CD14-positive monocyte (primary cell): ENCODE data around the gene PTPN9. TPM values are rescaled to one million over a fixed set of nuclear protein-coding genes. Genes with fewer than 3 reads are reported as not detected.
"Not testable (repeated sequence)": the region's sequence is repeated elsewhere in the genome, so short reads cannot be mapped to it uniquely, and the experiment has no call there.

Experiments
- DNase-seq, 3 donors: peaks; one replicate each; pipeline ENCODE4 v3.0.0-alpha.2; 2011 to 2022
- H2AFZ ChIP-seq: 2 replicates; pipeline ENCODE4 v1.6.0; 2012; ENCODE audit warnings: mild to moderate bottlenecking, low read depth, low read length, inconsistent platforms; ENCODE audit not compliant: insufficient read depth, poor library complexity, severe bottlenecking
- H3K27ac ChIP-seq, 2 donors: 1 replicate in 1 of 2; 2 replicates in 1 of 2; pipeline ENCODE4 v1.5.1; 2012 to 2013; ENCODE audit warnings: low read length in 2 of 2, control low read depth in 1 of 2, inconsistent platforms in 1 of 2, low read depth in 1 of 2, mild to moderate bottlenecking in 1 of 2
- H3K27me3 ChIP-seq, 2 donors: one replicate each; pipeline versions ENCODE4 v1.6.0 to v1.6.1; 2011 to 2013; ENCODE audit warnings: low read length in 2 of 2; ENCODE audit not compliant: control insufficient read depth in 2 of 2, insufficient read depth in 2 of 2
- H3K36me3 ChIP-seq, 2 donors: replicated peaks in 1 of 2; 1 replicate in 1 of 2; 2 replicates in 1 of 2; pipeline versions ENCODE4 v1.5.1 to v1.6.1; 2012 to 2013; ENCODE audit warnings: low read length in 2 of 2, control low read depth in 1 of 2, inconsistent platforms in 1 of 2, mild to moderate bottlenecking in 1 of 2; ENCODE audit not compliant: insufficient read depth in 2 of 2, control insufficient read depth in 1 of 2
- H3K4me1 ChIP-seq, 2 donors: 1 replicate in 1 of 2; 2 replicates in 1 of 2; pipeline versions ENCODE4 v1.5.1 to v1.6.1; 2012 to 2013; ENCODE audit warnings: low read length in 2 of 2, control low read depth in 1 of 2, inconsistent platforms in 1 of 2, mild to moderate bottlenecking in 1 of 2, moderate library complexity in 1 of 2; ENCODE audit not compliant: insufficient read depth in 2 of 2, control insufficient read depth in 1 of 2
- H3K4me2 ChIP-seq: replicated peaks from 2 replicates; pipeline ENCODE3; 2012; ENCODE audit warnings: low read length, moderate library complexity, mild to moderate bottlenecking; ENCODE audit not compliant: poor library complexity, severe bottlenecking; ENCODE audit errors: extremely low read depth
- H3K4me3 ChIP-seq, 3 experiments: fragments of 200-600 bp in 1 of 3; sonication (generic) in 1 of 3; replicated peaks in 1 of 3; 1 replicate in 2 of 3; 2 replicates in 1 of 3; pipeline ENCODE4 v1.5.1; 2011 to 2013; ENCODE audit warnings: low read length in 3 of 3, mild to moderate bottlenecking in 3 of 3, control low read depth in 2 of 3, low read depth in 2 of 3, inconsistent platforms in 1 of 3, moderate library complexity in 1 of 3
- H3K79me2 ChIP-seq: 2 replicates; pipeline ENCODE4 v1.6.0; 2012; ENCODE audit warnings: mild to moderate bottlenecking, control low read depth, inconsistent platforms, low read length, moderate library complexity; ENCODE audit not compliant: insufficient read depth
- H3K9ac ChIP-seq: 2 replicates; pipeline ENCODE4 v1.6.0; 2017; ENCODE audit warnings: low read length, mild to moderate bottlenecking; ENCODE audit not compliant: insufficient read depth, poor library complexity, severe bottlenecking
- H3K9me3 ChIP-seq, 2 donors: replicated peaks in 1 of 2; 1 replicate in 1 of 2; 2 replicates in 1 of 2; pipeline versions ENCODE4 v1.5.1 to v1.6.1; 2012 to 2013; ENCODE audit warnings: low read length in 2 of 2, control low read depth in 1 of 2; ENCODE audit not compliant: control insufficient read depth in 1 of 2, insufficient read depth in 1 of 2
- H4K20me1 ChIP-seq: 2 replicates; pipeline ENCODE4 v1.6.0; 2012; ENCODE audit warnings: mild to moderate bottlenecking, low read length, control low read depth, moderate library complexity; ENCODE audit not compliant: insufficient read depth
- H3K27ac Mint-ChIP-seq, 7 donors: one replicate each; pipeline ENCODE4 v1.8.0; 2020; ENCODE audit warnings: mild to moderate bottlenecking in 7 of 7, mixed read lengths in 7 of 7, moderate library complexity in 6 of 7, inconsistent platforms in 2 of 7
- H3K27me3 Mint-ChIP-seq, 3 donors: one replicate each; pipeline ENCODE4 v1.8.0; 2021 to 2022; ENCODE audit warnings: low read depth in 3 of 3, mild to moderate bottlenecking in 3 of 3, mixed read lengths in 3 of 3, moderate library complexity in 3 of 3, inconsistent platforms in 1 of 3
- H3K36me3 Mint-ChIP-seq, 2 donors: one replicate each; pipeline ENCODE4 v1.8.0; 2020; ENCODE audit warnings: mixed read lengths in 2 of 2, inconsistent platforms in 1 of 2, mild to moderate bottlenecking in 1 of 2
- H3K4me1 Mint-ChIP-seq: one replicate; pipeline ENCODE4 v1.8.0; 2020; ENCODE audit warnings: mild to moderate bottlenecking, mixed read lengths
- H3K4me3 Mint-ChIP-seq, 2 donors: one replicate each; pipeline ENCODE4 v1.8.0; 2020; ENCODE audit warnings: mild to moderate bottlenecking in 2 of 2, mixed read lengths in 2 of 2, moderate library complexity in 1 of 2
- H3K9me3 Mint-ChIP-seq, 7 donors: one replicate each; pipeline ENCODE4 v1.8.0; 2020 to 2022; ENCODE audit warnings: mixed read lengths in 7 of 7, mild to moderate bottlenecking in 6 of 7, moderate library complexity in 6 of 7, inconsistent platforms in 2 of 7
- CTCF ChIP-seq: fragments of 200-600 bp; IDR thresholded peaks from one replicate; pipeline ENCODE4 v1.8.0; 2022; ENCODE audit warnings: antibody characterized with exemption, mild to moderate bottlenecking
- WGBS: methylation state at CpG from one replicate; pipeline ENCODE4 v1.1.5; 2013; ENCODE audit warnings: missing lambda C conversion rate; ENCODE audit not compliant: insufficient coverage; 5-methylcytosine and 5-hydroxymethylcytosine counted together
- intact Hi-C, 2 donors: fragments of 100-400 bp; cut with micrococcal nuclease; formaldehyde crosslinking; loops; one replicate each; pipeline versions ENCODE4 v1.15.0 to v1.15.1; 2023
- polyA plus RNA-seq, 3 donors: library from polyadenylated mRNA; depleted of rRNA in 1 of 3; unstranded in 2 of 3; stranded (reverse) in 1 of 3; fragments of 300-500 nt in 2 of 3; fragments of >200 nt in 1 of 3; fragmentation: Illumina TruSeq in 2 of 3; gene quantifications; 1 replicate in 2 of 3; 2 replicates in 1 of 3; pipeline ENCODE4 v1.2.3, GENCODE V29; 2012 to 2021

The PTPN9 gene
- polyA plus RNA-seq, 3 donors: 21.1 to 40.1 (median 28.0) TPM

- Histone ChIP-seq H3K27ac (no peak overlapping the region), H3K4me3 (no peak overlapping the region), H3K79me2 (no peaks in the 10 kb centered on the region), H4K20me1 (no peaks in the 10 kb centered on the region), H3K4me1 (no peaks in the 10 kb centered on the region), H3K9me3 (no peaks in the 10 kb centered on the region), H3K9ac (no peak overlapping the region), H3K4me2 (no peak overlapping the region), H3K36me3 (peaks cover 7 to 17% of the 10 kb centered on the region in 2 donors), H3K27me3 (no peaks in the 10 kb centered on the region), H2AFZ (no peak overlapping the region)
- intact Hi-C loops: no loop called here
- Mint-ChIP-seq H3K36me3 (peaks cover 23 to 53% of the 10 kb centered on the region in 2 donors), H3K27me3 (peaks cover 0 to 2% (median 2%) of the 10 kb centered on the region in 3 donors), H3K4me1 (no peaks in the 10 kb centered on the region), H3K27ac (peak overlapping the region in 2 of 7 donors; percentile 15 to 54), H3K4me3 (no peak overlapping the region), H3K9me3 (no peaks in the 10 kb centered on the region)
- WGBS: 90% methylated on average over 3 of the region's 5 CpGs
- no peak for TF ChIP-seq CTCF
- no peak for DNase-seq
Observed at GRCh38 chr15:75589071-75589470, 10.0 kb upstream of the PTPN9 start.

- DNase-seq, H3K4me3 ChIP-seq, H3K27ac ChIP-seq, H2AFZ ChIP-seq, intact Hi-C loops, H3K79me2 ChIP-seq, H3K27ac Mint-ChIP-seq, H3K27me3 Mint-ChIP-seq, H4K20me1 ChIP-seq, H3K4me1 Mint-ChIP-seq, H3K9ac ChIP-seq, H3K4me2 ChIP-seq, H3K9me3 Mint-ChIP-seq, H3K27me3 ChIP-seq, H3K4me1 ChIP-seq, H3K36me3 ChIP-seq, H3K9me3 ChIP-seq: not testable (repeated sequence)
- WGBS: 100% methylated on average over 1 of the region's 5 CpGs
- Mint-ChIP-seq H3K36me3 (peaks cover 10 to 27% of the 10 kb centered on the region in 2 donors), H3K4me3 (peak overlapping the region in 1 of 2 donors; percentile 16)
Observed at GRCh38 chr15:75586422-75586821, 7.3 kb upstream of the PTPN9 start.
